OCI-LY3 (cell line): ENCODE data around the gene C1orf141.
"Not testable (repeated sequence)": the region's sequence is repeated elsewhere in the genome, so short reads cannot be mapped to it uniquely, and the experiment has no call there.

ENCODE experiments used
- H2AFZ ChIP-seq: fragments of 200-600, 300-600 bp; shearing (Covaris generic); 2 replicates; pipeline ENCODE4 v1.6.0; 2014; ENCODE audit warnings: antibody characterized with exemption, low read depth, low read length
- H3K27ac ChIP-seq: fragments of 200-600, 300-600 bp; sonication (generic); 2 replicates; pipeline ENCODE4 v1.5.1; 2014; ENCODE audit warnings: mild to moderate bottlenecking, low read length, moderate library complexity, mixed read lengths
- H3K27me3 ChIP-seq: fragments of 200-600, 300-600 bp; sonication (generic); 2 replicates; pipeline ENCODE4 v1.6.1; 2014; ENCODE audit warnings: low read depth, low read length, mixed read lengths
- H3K36me3 ChIP-seq: fragments of 200-600, 300-600 bp; sonication (generic); replicated peaks from 2 replicates; pipeline ENCODE3; 2014; ENCODE audit warnings: low read depth, low read length, mixed read lengths
- H3K4me1 ChIP-seq: fragments of 300-600, 200-600 bp; sonication (generic); 2 replicates; pipeline ENCODE4 v1.6.1; 2014; ENCODE audit warnings: low read length, mixed read lengths
- H3K4me2 ChIP-seq: fragments of 200-600, 300-600 bp; sonication (generic); 2 replicates; pipeline ENCODE4 v1.6.1; 2014; ENCODE audit warnings: low read length, mixed read lengths
- H3K4me3 ChIP-seq: fragments of 300-600, 200-600 bp; sonication (generic); 2 replicates; pipeline ENCODE4 v1.5.1; 2014; ENCODE audit warnings: antibody characterized with exemption, mild to moderate bottlenecking, low read length, moderate library complexity
- H3K79me2 ChIP-seq: fragments of 300-600, 200-600 bp; shearing (Covaris generic); 2 replicates; pipeline ENCODE4 v1.6.1; 2014; ENCODE audit warnings: mild to moderate bottlenecking, low read length, mixed read lengths
- H3K9ac ChIP-seq: fragments of 300-600, 200-600 bp; shearing (Covaris generic); 2 replicates; pipeline ENCODE4 v1.6.0; 2014; ENCODE audit warnings: mild to moderate bottlenecking, low read length, moderate library complexity
- H3K9me3 ChIP-seq: fragments of 200-600, 300-600 bp; shearing (Covaris generic); 2 replicates; pipeline ENCODE4 v1.6.1; 2014; ENCODE audit warnings: low read length, mixed read lengths; ENCODE audit not compliant: insufficient read depth
- H4K20me1 ChIP-seq: fragments of 200-600, 300-600 bp; sonication (generic); 2 replicates; pipeline ENCODE4 v1.6.1; 2016; ENCODE audit warnings: low read length, mixed read lengths; ENCODE audit not compliant: insufficient read depth
- CTCF ChIP-seq: fragments of 200-600, 300-600 bp; sonication (generic); IDR thresholded peaks from 2 replicates; pipeline ENCODE4 v1.5.1; 2014; ENCODE audit warnings: antibody characterized with exemption, low read length, low read depth
- EZH2phosphoT487 ChIP-seq: fragments of 200-600 bp; shearing (Covaris generic); IDR thresholded peaks from 2 replicates; pipeline ENCODE4 v1.6.1; 2018; ENCODE audit warnings: antibody characterized with exemption, mixed run types, low read depth

C1orf141 gene

GRCh38 chr1:67072749-67073148 lies 62.0 kb downstream of the C1orf141 start:
- Histone ChIP-seq H3K4me2 (no peak overlapping the region), H2AFZ (no peak overlapping the region), H3K4me1 (no peaks in the 10 kb centered on the region), H3K27ac (no peak overlapping the region), H3K79me2 (no peaks in the 10 kb centered on the region), H4K20me1 (no peaks in the 10 kb centered on the region), H3K27me3 (no peaks in the 10 kb centered on the region), H3K36me3 (no peaks in the 10 kb centered on the region), H3K9me3 (no peaks in the 10 kb centered on the region), H3K4me3 (no peak overlapping the region), H3K9ac (no peak overlapping the region)
- TF ChIP-seq CTCF (no peak), EZH2phosphoT487 (no peak)

GRCh38 chr1:67067655-67068054 lies 67.1 kb downstream of the C1orf141 start:
- H2AFZ ChIP-seq, H3K4me2 ChIP-seq, H3K9ac ChIP-seq, H3K36me3 ChIP-seq, H3K27me3 ChIP-seq, H3K27ac ChIP-seq, H3K4me3 ChIP-seq, H4K20me1 ChIP-seq, H3K79me2 ChIP-seq, H3K4me1 ChIP-seq, H3K9me3 ChIP-seq: not testable (repeated sequence)

- Histone ChIP-seq H3K4me3 (no peak overlapping the region), H2AFZ (no peak overlapping the region), H3K4me1 (no peaks in the 10 kb centered on the region), H3K36me3 (no peaks in the 10 kb centered on the region), H3K9me3 (no peaks in the 10 kb centered on the region), H3K27me3 (no peaks in the 10 kb centered on the region), H3K27ac (no peak overlapping the region), H4K20me1 (no peaks in the 10 kb centered on the region), H3K9ac (no peak overlapping the region), H3K4me2 (no peak overlapping the region), H3K79me2 (no peaks in the 10 kb centered on the region)
- TF ChIP-seq CTCF (no peak), EZH2phosphoT487 (no peak)
Observed at GRCh38 chr1:67062412-67062811, 72.4 kb downstream of the C1orf141 start.

- H3K79me2 ChIP-seq = no peaks in the 10 kb centered on the region
- H3K27ac ChIP-seq = no peak overlapping the region
- no peak overlapping the region for H3K4me3 ChIP-seq
- no peaks in the 10 kb centered on the region for H3K27me3 ChIP-seq
- H3K4me1 ChIP-seq = no peaks in the 10 kb centered on the region
- H4K20me1 ChIP-seq = no peaks in the 10 kb centered on the region
- TF ChIP-seq CTCF (no peak), EZH2phosphoT487 (no peak)
- no peak overlapping the region for H3K4me2 ChIP-seq
- H3K36me3 ChIP-seq = no peaks in the 10 kb centered on the region
- no peak overlapping the region for H2AFZ ChIP-seq
- no peaks in the 10 kb centered on the region for H3K9me3 ChIP-seq
- H3K9ac ChIP-seq = no peak overlapping the region
Observed at GRCh38 chr1:67061266-67061665, 73.5 kb downstream of the C1orf141 start.

- no peaks in the 10 kb centered on the region for H3K36me3 ChIP-seq
- no peak overlapping the region for H3K4me3 ChIP-seq
- no peak overlapping the region for H2AFZ ChIP-seq
- H3K27ac ChIP-seq = no peak overlapping the region
- H3K27me3 ChIP-seq = no peaks in the 10 kb centered on the region
- H3K9me3 ChIP-seq = no peaks in the 10 kb centered on the region
- no peaks in the 10 kb centered on the region for H3K79me2 ChIP-seq
- TF ChIP-seq CTCF = no peak
- no peak for TF ChIP-seq EZH2phosphoT487
- no peak overlapping the region for H3K4me2 ChIP-seq
- no peaks in the 10 kb centered on the region for H3K4me1 ChIP-seq
- H3K9ac ChIP-seq = no peak overlapping the region
- no peaks in the 10 kb centered on the region for H4K20me1 ChIP-seq
Observed at GRCh38 chr1:67060811-67061218, 74.0 kb downstream of the C1orf141 start.
